Measurements from ENCODE around the gene COPS7B. TPM values are rescaled to one million over a fixed set of nuclear protein-coding genes. Genes with fewer than 3 reads are reported as not detected.
"Not testable (repeated sequence)": the region's sequence is repeated elsewhere in the genome, so short reads cannot be mapped to it uniquely, and the experiment has no call there.

Gene COPS7B
- total RNA-seq: 10 to 100 TPM; 54.8 to 57.7 (median 55.5) TPM

- no peaks in the 10 kb centered on the region for H3K27me3 Mint-ChIP-seq (ENCODE audit: low read depth)
- peak within 1 kb of the TSS; percentile 93 for H3K4me3 Mint-ChIP-seq
- peak; percentile 70 to 73 for ATAC-seq
- peaks cover 63% of the 10 kb centered on the region for H3K4me1 Mint-ChIP-seq (ENCODE audit: low read depth)
- no peaks in the 10 kb centered on the region for H3K9me3 Mint-ChIP-seq
- H3K36me3 Mint-ChIP-seq (ENCODE audit: insufficient read depth): peaks cover 23% of the 10 kb centered on the region
- peak; percentile 76 for DNase-seq
Measured at GRCh38 chr2:231786177-231786916, at the start of gene COPS7B. Gene COPS7B, plus strand, starts transcription at chr2:231786445. Its CDS starts 2,126 bp downstream, at chr2:231788571.

GRCh38 chr2:231737761-231738160 is 48.5 kb upstream of the COPS7B start:
- no peaks in the 10 kb centered on the region for H3K4me1 Mint-ChIP-seq (ENCODE audit: low read depth)
- H3K9me3 Mint-ChIP-seq: no peaks in the 10 kb centered on the region
- DNase-seq (no peak), ATAC-seq (no peak)
- no peaks in the 10 kb centered on the region for H3K27me3 Mint-ChIP-seq (ENCODE audit: low read depth)
- no peak overlapping the region for H3K4me3 Mint-ChIP-seq
- peaks cover 30% of the 10 kb centered on the region for H3K36me3 Mint-ChIP-seq (ENCODE audit: insufficient read depth)

GRCh38 chr2:231743376-231744116 is 42.7 kb upstream of the COPS7B start:
- no peaks in the 10 kb centered on the region for H3K9me3 Mint-ChIP-seq

GRCh38 chr2:231745303-231746038 is 40.8 kb upstream of the COPS7B start:
- no peak for DNase-seq
- ATAC-seq: no peak
- Mint-ChIP-seq H3K9me3 (no peaks in the 10 kb centered on the region), H3K4me3 (no peak overlapping the region), H3K27me3 (ENCODE audit: low read depth) (no peaks in the 10 kb centered on the region), H3K4me1 (ENCODE audit: low read depth) (no peaks in the 10 kb centered on the region), H3K36me3 (ENCODE audit: insufficient read depth) (peaks cover 1% of the 10 kb centered on the region)

More at GRCh38 chr2:231743376-231744116, 42.7 kb upstream of the COPS7B start:
- Mint-ChIP-seq H3K4me1 (ENCODE audit: low read depth) (no peaks in the 10 kb centered on the region), H3K27me3 (ENCODE audit: low read depth) (no peaks in the 10 kb centered on the region), H3K36me3 (ENCODE audit: insufficient read depth) (peaks cover 6% of the 10 kb centered on the region), H3K4me3 (no peak overlapping the region)
- DNase-seq (no peak), ATAC-seq (no peak)

GRCh38 chr2:231748153-231748896 is 37.9 kb upstream of the COPS7B start:
- not testable (repeated sequence) for H3K4me1 Mint-ChIP-seq (ENCODE audit: low read depth); H3K4me3 Mint-ChIP-seq; H3K36me3 Mint-ChIP-seq (ENCODE audit: insufficient read depth); DNase-seq; ATAC-seq; H3K9me3 Mint-ChIP-seq; H3K27me3 Mint-ChIP-seq (ENCODE audit: low read depth)

GRCh38 chr2:231749016-231749415 is 37.2 kb upstream of the COPS7B start:
- H3K27me3 Mint-ChIP-seq (ENCODE audit: low read depth); H3K4me3 Mint-ChIP-seq; H3K36me3 Mint-ChIP-seq (ENCODE audit: insufficient read depth); ATAC-seq; H3K9me3 Mint-ChIP-seq; DNase-seq; H3K4me1 Mint-ChIP-seq (ENCODE audit: low read depth): not testable (repeated sequence)

- Mint-ChIP-seq H3K27me3 (ENCODE audit: low read depth) (no peaks in the 10 kb centered on the region), H3K4me3 (no peak overlapping the region), H3K4me1 (ENCODE audit: low read depth) (no peaks in the 10 kb centered on the region), H3K36me3 (ENCODE audit: insufficient read depth) (peaks cover 3% of the 10 kb centered on the region), H3K9me3 (no peaks in the 10 kb centered on the region)
- ATAC-seq (no peak), DNase-seq (no peak)
Measured at GRCh38 chr2:231751042-231751815, 35.0 kb upstream of the COPS7B start.

GRCh38 chr2:231752061-231752460 is 34.2 kb upstream of the COPS7B start:
- no peak overlapping the region for H3K4me3 Mint-ChIP-seq
- no peaks in the 10 kb centered on the region for H3K4me1 Mint-ChIP-seq (ENCODE audit: low read depth)
- H3K36me3 Mint-ChIP-seq (ENCODE audit: insufficient read depth): peaks cover 3% of the 10 kb centered on the region
- DNase-seq: no peak
- no peaks in the 10 kb centered on the region for H3K9me3 Mint-ChIP-seq
- no peaks in the 10 kb centered on the region for H3K27me3 Mint-ChIP-seq (ENCODE audit: low read depth)
- no peak for ATAC-seq

GRCh38 chr2:231761735-231762134 is 24.5 kb upstream of the COPS7B start:
- ATAC-seq (no peak), DNase-seq (no peak)

GRCh38 chr2:231764124-231764523 is 22.1 kb upstream of the COPS7B start:
- Mint-ChIP-seq H3K4me1 (ENCODE audit: low read depth) (peaks cover 13% of the 10 kb centered on the region), H3K36me3 (ENCODE audit: insufficient read depth) (no peaks in the 10 kb centered on the region), H3K9me3 (no peaks in the 10 kb centered on the region), H3K4me3 (no peak overlapping the region), H3K27me3 (ENCODE audit: low read depth) (no peaks in the 10 kb centered on the region)
- no peak for ATAC-seq
- DNase-seq: no peak

More at GRCh38 chr2:231761735-231762134, 24.5 kb upstream of the COPS7B start:
- no peaks in the 10 kb centered on the region for H3K9me3 Mint-ChIP-seq
- H3K27me3 Mint-ChIP-seq (ENCODE audit: low read depth): no peaks in the 10 kb centered on the region
- no peak overlapping the region for H3K4me3 Mint-ChIP-seq
- no peaks in the 10 kb centered on the region for H3K36me3 Mint-ChIP-seq (ENCODE audit: insufficient read depth)
- H3K4me1 Mint-ChIP-seq (ENCODE audit: low read depth): peaks cover 13% of the 10 kb centered on the region

GRCh38 chr2:231764760-231765159 is 21.5 kb upstream of the COPS7B start:
- peaks cover 16% of the 10 kb centered on the region for H3K4me1 Mint-ChIP-seq (ENCODE audit: low read depth)
- H3K4me3 Mint-ChIP-seq: no peak overlapping the region
- ATAC-seq (no peak), DNase-seq (no peak)
- no peaks in the 10 kb centered on the region for H3K27me3 Mint-ChIP-seq (ENCODE audit: low read depth)
- H3K9me3 Mint-ChIP-seq: no peaks in the 10 kb centered on the region
- H3K36me3 Mint-ChIP-seq (ENCODE audit: insufficient read depth): no peaks in the 10 kb centered on the region

- Mint-ChIP-seq H3K4me1 (ENCODE audit: low read depth) (peaks cover 16% of the 10 kb centered on the region), H3K9me3 (no peaks in the 10 kb centered on the region), H3K36me3 (ENCODE audit: insufficient read depth) (no peaks in the 10 kb centered on the region), H3K4me3 (no peak overlapping the region), H3K27me3 (ENCODE audit: low read depth) (no peaks in the 10 kb centered on the region)
- ATAC-seq: peak; percentile 40 to 43
- DNase-seq: no peak
Measured at GRCh38 chr2:231765496-231765929, 20.7 kb upstream of the COPS7B start.

Measured in activated T-cell treated with anti-CD3 and anti-CD28 coated beads, Interleukin-2, amount 50 U/mL, for 4 hours (primary cell).